Lung microvascular endothelial cell (primary cell): ENCODE data around the gene SKAP1. TPM values are rescaled to one million over a fixed set of nuclear protein-coding genes. Genes with fewer than 3 reads are reported as not detected.
A peak's percentile ranks its signal among the peaks of the same experiment; 100 is the strongest.
"Not testable (repeated sequence)": the region's sequence is repeated elsewhere in the genome, so short reads cannot be mapped to it uniquely, and the experiment has no call there.

Experiments
- DNase-seq, 2 donors: peaks; one replicate each; pipeline versions ENCODE4 v3.0.0 to v3.0.0-alpha.2; 2010; ENCODE audit warnings: low read depth in 2 of 2
- total RNA-seq: library from RNA; depleted of rRNA; stranded (reverse); fragments of >200 nt; gene quantifications from 2 replicates; pipeline ENCODE4 v1.2.1, GENCODE V29; 2014

SKAP1 gene
- total RNA-seq, 1 donor from 2014 or later, result not detected

DNA sequence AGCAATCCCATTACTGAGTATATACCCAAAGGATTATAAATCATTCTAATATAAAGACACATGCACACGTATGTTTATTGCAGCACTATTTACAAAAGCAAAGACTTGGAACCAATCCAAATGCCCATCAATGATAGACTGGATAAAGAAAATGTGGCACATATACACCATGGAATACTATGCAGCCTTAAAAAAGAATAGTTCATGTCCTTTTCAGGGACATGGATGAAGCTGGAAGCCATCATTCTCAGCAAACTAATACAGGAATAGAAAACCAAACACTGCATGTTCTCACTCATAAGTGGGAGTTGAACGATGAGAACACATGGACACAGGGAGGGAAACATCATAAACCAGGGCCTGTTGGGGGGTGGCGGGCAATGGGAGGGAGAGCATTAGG is 19.3 kb upstream of the SKAP1 start:
- not testable (repeated sequence) for DNase-seq

DNA sequence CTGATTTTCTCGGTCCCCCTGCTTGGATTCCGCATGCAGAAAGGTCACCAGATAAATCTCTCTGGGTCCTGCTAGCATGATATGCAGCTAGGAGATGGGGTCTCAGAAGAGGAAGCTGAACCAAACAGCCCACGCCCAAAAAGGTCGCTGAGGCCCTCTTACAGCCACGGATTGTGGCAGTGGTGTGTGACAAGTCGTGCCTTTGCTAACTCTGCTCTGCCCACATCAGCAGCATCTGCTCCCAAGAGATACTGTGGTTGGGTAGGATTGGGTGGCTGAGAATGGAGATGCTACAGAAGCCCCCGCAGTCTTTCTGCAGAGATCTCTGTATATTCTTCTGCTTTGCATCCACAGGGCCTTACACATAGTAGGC is 15.2 kb upstream of the SKAP1 start:
- no peak for DNase-seq

DNA sequence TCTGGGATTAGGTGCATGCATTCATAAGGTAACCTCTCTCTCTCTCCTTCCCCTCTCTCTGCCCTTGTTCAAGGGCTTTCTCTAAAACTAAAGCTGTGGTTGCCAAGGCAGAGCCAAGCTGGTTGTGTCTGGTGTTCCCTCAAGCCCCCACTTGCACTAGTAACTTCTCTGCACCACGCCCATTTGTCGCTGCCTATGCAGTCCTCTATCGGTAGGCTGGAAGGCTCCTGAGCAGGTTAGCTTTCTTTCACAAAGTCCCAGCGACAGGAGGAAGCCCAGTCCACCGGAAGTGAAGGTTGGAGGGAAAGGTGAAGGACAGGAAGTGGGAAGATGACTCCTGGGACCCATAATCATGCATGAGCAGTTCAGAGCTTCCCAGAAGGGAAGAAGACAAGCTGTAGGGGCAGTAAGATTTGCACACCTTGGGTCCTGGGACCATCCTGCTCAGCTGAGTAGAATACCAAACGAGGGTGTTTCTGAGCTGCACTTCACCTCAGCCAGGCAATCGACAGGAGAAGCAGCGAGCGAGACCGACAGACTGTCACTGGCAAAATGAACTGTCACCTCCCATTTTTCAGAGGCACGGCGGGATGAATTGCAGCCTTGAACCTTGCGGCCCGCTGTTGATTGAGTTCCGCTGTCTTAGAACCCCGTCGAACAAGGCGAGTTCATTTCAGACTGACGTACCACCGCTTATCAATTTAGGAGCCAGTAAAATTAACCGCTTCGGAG is 14.7 kb upstream of the SKAP1 start:
- no peak for DNase-seq

DNA sequence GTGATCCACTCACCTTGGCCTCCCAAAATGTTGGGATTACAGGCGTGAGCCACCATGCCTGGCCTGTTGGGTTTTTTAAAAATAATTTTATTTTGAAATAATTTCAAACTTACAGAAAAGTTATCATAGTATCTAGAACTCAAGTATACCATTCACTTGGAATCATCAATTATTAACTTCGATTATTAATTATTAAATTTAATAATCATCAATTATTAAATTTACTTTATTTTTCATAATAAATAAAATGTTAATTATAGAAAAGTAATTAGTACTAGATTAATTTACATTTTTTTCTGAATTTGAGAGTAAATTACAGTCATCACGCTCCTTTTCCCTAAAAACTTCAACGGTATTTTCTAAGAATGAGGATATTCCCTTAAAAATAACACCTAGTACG is 13.7 kb upstream of the SKAP1 start:
- DNase-seq, result no peak

GRCh38 chr17:48442819-48443218 is 12.8 kb upstream of the SKAP1 start:
- peak in 1 of 2 donors; percentile 30 for DNase-seq

GRCh38 chr17:48441862-48442261 is 11.8 kb upstream of the SKAP1 start:
- no peak for DNase-seq

DNA sequence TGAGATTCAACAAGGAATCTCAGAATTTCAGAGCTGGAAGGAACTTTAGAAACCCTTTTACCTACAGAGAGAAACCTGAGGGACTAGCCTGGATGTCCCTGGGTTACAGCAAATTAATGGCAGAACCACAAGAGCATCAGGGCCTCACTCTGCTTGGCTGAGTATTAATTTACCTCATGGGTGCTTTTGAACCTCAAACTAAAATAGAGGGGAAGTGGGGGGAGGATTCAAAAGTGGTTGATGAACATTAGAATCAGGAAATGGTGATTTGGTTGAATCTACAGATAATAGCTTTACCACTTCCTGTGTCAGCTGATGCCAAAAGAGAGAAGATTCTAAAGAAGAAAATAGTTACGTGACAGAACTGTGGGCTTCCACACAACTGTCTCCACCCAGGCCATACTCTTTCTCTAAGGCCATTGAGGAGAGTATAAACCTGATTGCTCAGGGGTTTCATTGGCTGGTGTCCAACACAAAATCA is 11.3 kb upstream of the SKAP1 start:
- no peak for DNase-seq

- DNase-seq, result peak in 1 of 2 donors; percentile 47
Measured at GRCh38 chr17:48440669-48441068, 10.7 kb upstream of the SKAP1 start.

GRCh38 chr17:48439875-48440505 is 10.0 kb upstream of the SKAP1 start:
- DNase-seq, result peak in 1 of 2 donors; percentile 39

DNA sequence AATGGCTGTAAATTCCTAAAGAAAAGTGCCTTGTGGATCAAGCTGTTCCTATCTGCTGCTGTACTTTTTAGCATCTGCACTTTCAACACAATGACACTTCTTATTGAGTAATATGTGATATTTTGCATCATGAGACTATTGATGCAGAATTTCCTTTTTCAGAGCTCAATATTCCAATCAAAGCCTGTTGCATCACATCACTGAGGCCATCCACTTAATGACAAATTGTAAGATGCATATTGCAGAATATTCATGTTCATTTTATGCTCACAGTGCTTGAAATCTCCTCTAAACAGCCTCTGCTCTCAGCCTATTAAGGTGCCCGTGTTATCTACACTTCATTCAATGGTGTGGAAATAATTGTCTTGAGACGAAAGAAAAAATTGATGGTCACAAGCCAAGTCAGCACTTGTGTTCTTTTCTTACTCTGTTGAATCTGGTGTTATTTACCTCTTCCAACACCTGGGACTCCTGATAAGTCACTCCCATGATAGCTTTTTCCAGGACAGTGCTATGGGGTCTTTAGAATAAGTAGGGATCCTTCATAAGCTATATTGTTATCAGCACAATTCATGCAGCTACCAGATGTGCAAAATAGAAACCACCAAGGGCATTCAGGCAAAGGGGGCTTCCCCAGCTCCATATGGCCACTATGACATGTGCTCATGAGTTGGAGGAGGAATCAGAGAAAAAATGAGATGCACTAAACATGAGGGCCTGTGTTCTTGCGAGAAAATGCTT is 9.3 kb upstream of the SKAP1 start:
- no peak for DNase-seq

DNA sequence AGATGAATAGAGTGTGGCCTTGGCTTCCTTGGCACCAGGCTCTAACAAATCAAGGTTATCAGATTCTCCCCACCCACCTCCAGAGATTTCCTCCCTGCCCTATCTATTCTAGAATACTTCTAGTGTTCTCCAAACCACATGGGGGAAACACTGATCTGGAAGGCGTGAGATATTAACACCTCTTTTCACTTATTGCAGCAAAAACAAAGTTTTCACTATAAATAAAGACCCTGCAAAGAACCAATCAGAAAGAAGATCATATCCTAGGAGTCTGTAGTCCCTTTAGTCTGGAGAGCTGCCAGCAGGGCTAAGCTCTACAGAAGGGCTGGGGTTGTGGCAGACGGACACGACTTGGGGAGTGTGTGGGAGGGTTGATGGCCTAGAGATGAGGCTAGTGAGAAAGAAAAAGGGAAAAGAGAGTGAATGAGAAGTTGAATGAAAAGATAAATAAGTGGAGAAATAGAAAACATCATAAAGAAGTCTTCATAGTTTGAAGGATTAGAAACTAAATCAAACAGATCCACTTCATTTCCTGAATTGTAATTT is 8.6 kb upstream of the SKAP1 start:
- no peak for DNase-seq

DNA sequence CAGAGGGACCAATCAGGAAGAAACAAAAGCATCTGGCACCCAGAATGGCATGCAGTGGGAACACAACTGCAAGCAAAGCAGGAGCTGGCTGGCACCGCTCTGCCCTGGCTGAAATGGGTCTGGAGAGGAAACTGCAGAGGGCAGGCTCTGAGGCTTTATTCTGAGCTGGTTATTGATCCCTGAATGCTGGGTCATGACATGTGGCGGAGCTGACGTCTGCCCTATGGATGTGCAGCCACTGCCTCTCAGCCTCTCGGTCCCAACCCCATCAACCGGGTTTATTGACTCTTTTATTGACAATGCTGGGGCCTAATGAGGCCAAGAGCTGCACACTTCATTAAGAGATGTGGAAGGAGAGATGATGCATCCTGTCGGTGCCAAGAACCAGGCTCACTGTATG is 3.9 kb upstream of the SKAP1 start:
- DNase-seq, result no peak

- DNase-seq, result no peak
Measured at GRCh38 chr17:48432820-48433775, 3.1 kb upstream of the SKAP1 start.

DNA sequence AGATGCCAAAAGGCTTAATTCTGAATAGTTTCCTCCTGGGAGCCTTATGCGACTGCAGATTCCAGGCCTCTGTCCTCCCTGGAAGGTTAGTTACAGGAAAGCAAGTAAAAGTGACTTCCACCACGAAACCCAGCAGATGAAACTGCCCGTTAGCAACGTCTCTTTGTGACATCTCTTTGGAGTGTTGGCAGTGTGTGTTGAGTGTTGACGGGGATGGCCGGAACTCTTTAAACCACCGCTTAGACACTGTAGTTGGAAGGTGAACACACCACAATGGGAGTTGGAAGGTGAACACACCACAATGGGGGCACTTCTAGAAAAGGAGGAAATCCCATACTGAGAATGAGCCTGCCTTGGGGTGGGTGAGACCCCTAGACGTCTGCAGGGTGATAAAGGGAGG is 858 bp downstream of the SKAP1 start:
- DNase-seq, result no peak

GRCh38 chr17:48427598-48427997 is 2.4 kb downstream of the SKAP1 start:
- no peak for DNase-seq

DNA sequence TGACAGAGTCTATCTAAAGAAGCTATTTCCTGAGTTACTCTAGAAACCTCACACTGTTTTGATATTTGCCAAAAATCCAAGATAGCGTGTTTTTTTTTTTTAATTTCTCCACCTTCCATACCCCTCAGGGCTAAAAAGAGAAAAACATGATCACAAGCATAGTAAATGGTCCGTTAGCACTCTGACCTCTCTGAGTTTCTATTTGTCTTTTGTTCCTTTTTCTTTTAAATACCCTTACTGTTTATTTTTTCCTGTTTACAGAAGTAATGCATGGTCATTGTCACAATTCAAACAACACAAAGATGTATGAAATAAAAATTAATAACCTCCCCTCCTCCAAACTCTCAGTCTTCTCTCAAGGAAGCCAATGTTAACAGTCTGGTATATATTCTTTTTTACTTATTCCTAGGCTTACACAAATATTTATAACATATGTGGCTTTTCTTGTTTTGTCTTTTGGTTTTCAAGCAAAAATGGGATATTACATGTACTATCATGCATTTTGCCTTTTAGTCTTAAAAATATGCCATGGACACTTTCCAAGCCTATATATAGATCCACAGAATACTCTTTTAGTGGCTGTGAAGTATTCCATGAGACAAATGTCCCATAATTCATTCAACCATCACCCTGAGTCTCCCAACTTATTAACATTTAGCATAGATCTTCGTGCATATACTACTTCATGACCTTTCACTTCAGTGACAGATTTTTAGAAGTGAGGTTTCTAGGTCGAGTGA is 3.1 kb downstream of the SKAP1 start:
- no peak for DNase-seq

GRCh38 chr17:48426019-48426665 is 3.9 kb downstream of the SKAP1 start:
- DNase-seq, result peak in 1 of 2 donors; percentile 59

GRCh38 chr17:48422060-48422459 is 8.0 kb downstream of the SKAP1 start:
- not testable (repeated sequence) for DNase-seq

- DNase-seq, result no peak
Measured at GRCh38 chr17:48420823-48421222, 9.2 kb downstream of the SKAP1 start.

DNA sequence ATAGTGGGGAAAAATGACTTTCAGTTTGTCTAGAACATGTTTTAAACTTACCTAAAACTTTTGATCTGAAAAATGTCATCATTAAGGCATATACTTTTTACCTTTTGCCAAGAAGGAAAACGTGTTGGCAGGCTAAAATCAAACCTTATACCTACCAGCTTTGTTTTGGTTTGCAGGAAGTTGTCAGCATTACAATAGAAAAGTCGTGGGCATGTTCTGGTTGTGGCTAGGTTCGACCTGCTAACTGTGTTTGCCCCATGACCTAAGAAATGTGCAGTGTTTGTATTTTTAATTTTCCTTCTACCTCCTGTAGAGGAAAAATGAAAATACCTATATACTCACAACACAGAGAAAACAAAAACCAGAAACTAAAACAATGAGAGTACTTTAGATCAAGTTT is 13.0 kb downstream of the SKAP1 start:
- no peak for DNase-seq
